ENCODE measurements around the gene UCMA.
A peak's percentile ranks its signal among the peaks of the same experiment; 100 is the strongest.

Gene UCMA

DNA sequence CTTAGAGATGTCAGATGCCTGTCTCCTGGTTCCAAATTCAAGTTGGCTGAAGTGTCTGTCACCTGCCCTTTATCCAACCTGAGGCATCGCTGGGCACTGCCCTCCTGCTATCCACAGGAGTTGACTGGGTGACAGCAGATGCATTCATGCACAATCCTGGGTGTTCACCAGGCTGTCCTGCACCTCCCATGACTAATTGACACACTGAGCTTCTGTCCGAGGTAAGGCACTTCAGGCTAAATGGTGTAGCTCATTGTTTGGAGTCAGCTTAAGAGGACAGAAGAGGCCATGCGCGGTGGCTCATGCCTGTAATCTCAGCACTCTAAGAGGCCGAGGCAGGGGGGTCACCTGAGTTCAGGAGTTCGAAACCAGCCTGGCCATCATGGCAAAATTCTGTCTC lies 2.4 kb downstream of the UCMA start:
- no peak for DNase-seq

DNA sequence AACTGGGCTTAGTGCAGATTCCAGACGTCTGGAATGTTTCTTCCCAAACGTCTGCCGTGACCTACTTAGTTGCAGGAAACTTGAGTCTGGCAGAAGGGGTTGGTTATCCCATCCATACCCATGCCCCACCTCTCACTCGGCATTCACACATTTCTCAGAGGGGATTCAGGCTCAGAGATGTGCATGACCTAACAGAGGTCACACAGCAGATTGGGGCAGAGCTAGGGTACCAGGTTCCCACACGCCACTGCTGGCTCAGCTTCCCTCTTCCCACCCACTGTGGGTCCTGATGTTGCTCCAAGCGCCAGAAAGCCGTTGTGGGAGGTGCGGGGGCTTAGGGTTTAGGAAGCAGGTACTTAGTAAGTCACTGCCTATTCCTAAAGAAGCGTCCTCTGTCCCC lies 3.0 kb downstream of the UCMA start:
- DNase-seq, result no peak

DNA sequence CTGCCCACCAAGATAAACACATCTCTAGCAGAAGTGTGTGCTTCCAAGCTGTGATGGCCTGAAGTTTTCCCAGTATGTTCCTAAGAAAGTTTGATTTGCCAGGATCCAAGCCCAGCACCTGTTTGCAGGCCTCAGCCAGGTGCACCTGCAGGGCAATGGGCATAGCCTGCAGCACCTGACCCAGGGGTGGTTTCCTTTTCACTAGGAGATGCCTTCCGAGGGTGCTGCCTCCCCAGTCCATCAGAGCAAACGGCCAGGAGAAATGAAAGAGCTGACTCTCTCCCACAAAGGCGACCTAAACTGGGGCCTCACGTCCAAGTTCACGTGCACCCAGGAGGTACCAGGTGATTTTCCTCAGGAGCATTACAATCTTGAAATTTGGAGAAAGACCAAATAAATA lies 7.1 kb downstream of the UCMA start:
- no peak for DNase-seq

DNA sequence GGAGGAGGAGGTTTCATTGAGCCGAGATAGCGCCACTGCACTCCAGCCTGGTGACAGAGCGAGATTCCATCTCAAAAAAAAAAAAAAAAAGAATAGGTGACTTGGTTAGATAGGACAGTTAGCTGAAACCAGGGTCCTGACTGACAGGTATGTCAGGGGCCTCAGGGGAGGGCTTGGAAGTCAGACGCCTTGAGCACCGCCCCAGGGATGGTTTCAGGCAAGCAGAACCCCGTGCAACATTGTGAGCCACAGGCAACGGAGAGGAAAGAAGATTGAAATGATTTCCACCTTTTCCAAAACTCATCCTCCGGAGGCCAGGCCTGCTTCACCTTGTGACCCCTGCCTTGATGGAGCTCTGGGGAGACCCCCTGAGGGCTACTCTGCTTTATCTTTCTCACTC lies 8.6 kb downstream of the UCMA start:
- no peak for DNase-seq

DNA sequence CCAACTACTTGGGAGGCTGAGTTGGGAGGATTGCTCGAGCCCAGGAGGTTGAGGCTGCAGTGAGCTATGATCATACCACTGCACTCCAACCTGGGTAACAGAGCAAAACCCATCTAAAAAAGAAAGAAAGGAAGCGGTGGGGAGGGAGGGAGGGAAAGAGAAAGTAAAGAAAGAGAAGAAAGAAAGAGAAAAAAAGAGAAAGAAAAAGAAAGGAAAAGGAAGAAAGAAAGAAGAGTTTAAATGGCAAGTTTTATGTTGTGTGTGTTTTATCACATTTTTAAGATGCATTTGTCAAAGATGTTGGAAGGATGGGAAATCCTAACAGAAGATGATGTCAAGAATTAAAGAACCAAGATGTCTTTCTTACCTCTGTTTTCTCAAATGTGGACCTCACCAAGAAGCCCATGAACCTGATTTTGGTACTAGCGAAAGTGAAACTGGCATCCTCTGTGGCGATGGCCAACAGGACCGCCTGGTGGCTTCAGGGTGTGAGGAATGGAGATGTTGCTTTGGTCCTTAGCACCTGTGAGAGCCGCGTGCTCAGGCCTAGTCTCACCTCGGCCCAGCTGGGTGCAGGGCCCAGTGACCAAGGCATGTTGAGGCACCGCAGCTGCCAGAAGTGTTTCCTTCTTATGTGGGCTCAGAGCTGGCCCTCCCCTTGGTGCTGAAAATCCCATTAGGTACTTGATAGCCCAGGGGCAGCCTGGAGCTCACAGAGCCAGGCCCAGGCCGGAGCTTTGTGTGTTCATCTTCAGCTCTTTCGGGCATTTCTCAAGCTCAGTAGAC lies 9.8 kb downstream of the UCMA start:
- DNase-seq, result no peak

DNA sequence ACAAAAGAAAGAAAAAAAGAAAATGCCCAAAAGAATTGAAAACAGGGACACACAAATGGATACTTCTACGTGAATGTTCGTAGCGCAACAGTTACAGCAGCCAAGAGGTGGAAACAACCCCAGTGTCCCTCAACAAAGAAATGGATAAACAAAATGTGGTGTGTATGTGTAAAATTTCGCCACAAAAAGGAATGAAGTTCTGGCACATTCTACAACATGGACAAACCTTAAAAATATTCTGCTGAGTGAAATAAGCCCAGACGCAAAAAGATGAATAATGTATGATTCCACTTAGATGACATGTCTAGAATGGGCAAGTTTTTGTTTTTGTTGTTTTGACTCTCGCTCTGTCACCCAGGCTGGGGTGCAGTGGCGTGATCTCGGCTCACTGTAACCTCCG lies 10.9 kb downstream of the UCMA start:
- DNase-seq, result no peak

DNA sequence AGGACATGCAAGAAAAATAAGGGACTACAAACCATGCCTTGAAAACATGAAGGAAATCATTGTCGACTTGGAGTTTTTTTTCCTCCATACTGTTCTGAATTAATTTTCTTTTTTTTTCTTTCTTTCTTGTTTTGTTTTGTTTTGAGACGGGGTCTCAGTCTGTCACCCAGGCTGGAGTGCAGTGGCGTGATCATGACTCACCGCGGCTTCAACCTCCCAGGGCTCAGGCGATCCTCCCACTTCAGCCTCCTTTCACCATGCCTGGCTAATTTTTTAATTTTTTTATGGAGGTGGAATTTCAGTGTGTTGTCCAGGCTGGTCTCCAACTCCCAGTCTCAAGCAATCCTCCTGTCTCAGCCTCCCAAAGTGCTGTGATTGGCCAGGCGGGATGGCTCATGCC lies 11.6 kb downstream of the UCMA start:
- no peak for DNase-seq

DNA sequence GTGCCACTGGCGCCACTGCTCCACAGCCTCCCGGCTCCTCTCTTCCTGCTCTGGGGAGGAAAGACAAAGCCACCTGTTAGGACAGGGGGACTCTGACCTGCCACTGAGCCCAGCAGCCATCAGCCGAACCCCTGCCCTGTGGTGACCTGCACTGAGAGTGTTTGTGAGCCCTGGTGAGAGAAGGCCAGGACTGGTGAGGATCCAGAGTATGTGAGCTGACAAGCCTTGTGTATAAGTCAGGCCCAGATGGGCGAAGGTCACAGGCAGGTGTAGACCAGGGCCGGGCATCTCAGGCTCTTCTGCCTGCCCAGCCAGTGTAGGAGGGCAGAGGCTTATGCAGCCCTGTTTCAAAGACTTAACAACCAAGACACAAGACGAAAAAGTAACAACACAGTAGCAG lies 12.0 kb downstream of the UCMA start:
- no peak for DNase-seq

DNA sequence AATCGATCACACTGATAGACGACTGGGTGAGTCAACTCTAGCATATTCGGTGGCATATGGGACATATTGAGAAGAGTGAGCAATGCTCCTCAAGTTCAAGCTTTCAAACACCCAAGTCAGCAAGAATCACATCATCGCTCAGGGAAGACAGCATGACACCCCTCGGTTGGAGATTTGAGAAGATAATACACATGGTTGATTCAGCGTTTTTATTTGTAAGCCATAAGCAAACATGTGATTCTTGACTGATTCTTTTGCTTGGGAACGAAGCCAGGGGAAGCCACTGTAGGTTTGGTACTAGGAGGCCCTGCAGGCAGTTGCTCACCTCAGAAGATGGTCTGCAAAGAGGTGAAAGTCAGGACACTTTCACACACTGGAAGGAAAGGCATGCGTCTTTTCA lies 12.6 kb downstream of the UCMA start:
- DNase-seq, result no peak

DNA sequence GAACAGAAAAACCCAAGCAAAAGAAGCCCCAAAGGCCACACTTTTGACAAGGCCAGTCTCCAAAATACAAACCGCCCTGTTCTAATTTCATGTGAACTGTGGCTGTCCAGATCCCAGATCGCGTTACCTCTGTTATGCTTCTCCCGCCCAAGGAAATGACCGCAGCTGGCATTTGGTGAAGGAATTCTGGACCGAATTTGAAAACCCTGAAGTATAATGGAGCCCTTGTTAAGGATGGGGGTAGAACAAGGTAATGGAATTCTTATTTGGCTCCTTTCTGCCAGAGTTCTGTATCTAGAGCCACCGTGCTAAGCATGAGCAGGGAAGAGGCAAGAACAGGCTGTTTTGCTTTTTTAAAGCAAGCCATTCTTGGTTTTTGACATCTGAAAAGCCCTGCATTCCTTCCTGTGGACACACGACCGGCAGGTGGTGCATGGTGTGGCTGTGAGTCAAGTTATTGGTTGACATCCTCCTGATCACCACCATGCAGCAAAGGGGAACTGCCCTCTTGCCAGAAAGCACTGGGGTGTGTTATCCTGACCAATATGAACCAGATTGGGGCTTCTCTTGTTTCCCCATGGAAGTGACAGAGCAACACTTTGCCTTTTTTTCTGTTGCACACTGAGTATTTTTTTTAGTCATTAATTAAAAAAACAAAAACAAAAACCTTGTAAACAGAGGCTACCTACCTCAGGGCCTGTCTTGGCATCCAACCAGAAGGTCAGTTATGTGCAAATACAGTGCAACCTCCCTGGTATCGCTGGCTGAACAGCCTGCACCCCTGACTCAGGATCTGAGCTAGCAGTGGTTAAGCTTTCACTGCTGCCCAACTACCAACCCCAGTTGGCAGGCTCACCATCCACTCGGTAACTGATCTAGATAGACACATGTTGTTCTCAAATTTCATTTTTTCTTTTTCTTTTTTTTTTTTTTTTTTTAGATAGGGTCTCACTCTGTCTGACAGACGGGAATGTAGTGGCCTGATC lies 14.2 kb downstream of the UCMA start:
- DNase-seq, result peak; percentile 4 to 19

DNA sequence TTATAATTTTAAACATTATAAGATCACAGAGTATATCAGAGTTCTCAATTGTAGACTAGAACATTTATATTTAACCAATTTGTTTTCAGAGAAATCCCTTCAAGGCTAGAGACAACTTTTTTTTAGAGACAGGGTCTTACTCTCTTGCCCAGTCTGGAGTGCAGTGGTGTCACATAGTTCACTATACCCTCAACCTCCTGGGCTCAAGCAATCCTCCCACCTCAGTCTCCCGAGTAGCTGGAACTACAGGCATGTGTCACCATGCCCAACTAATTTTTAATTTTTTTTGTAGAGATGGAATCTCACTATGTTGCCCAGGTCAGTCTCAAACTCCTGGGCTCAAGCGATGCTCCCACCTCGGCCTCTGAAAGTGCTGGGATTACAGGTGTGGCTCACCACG lies 15.3 kb downstream of the UCMA start:
- no peak for DNase-seq

DNA sequence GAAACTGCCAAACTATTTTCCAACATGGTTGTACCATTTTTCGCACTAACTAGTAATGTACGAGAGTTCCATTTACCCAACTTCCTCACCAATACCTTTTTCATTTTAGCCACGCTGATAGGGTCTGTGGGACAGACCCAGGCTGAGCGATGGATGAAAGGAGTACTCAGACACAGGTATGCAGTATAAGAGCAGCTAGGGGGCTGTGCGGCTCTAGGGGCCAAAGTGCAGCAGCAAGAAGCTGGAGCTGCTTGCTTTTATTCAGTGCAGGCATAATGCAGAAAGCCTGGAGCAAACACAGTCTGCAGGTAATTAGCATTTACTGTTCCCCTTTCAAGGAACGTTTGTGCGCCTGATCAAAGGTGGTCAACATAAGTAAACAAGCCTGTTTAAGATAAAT lies 21.0 kb downstream of the UCMA start:
- no peak for DNase-seq

DNA sequence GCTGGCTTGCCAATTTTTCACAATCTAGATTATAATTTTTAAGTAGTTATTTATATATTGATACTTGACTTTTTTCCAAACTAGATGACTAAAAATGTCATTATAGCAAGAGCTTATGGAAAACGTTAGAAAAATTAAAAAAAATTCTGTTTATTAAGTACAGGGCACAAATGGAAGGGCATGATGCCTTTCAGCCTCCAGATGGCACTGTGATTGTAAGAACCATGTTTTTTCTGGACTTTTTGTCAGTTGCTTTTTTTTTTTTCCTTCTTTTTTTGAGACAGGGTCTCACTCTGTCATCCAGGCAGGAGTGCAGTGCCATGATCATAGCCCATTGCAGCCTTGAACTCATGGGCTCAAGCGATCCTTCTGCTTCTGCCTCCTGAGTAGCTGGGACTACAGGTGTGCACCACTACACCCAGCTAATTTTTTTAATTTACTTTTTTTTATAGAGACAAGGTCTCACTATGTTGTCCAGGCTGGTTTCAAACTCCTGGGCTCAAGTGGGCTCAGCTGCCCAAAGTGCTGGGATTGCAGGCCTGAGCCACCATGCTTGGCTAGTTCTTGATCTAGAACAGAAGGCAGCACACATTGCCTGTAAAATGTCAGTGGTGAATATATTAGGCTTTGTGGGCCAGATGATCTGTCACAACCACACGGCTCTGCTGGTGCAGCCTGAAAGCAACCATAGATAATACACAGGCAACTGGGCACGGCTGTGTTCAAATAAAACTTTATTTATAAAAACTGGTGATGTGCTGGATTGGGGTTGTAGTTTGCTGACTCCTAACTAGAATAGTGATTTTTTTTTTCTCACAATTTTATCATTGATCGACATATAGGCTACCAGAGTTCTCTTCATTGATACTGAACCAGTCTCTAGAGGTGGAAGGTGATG lies 27.4 kb downstream of the UCMA start:
- DNase-seq, result peak; percentile 30 to 57

DNA sequence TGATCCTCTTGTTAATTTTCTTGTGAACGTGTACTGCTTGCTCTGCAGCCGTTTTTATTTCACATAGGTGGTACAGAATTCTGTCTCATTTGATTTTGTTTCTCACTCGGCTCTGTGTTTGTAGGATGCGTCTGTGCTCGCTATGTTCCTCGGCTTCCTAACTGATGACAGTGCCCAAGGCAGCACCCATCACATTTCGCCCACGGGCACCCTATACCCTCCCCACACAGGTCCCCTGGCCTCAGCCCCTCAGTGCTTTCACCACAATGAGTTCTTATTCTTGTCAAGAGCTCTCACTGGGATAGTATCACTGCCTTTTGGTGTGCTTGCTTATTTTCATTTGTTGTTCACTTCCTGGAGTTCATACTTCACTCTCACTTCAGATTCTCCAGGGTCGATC lies 28.1 kb downstream of the UCMA start:
- no peak for DNase-seq

DNA sequence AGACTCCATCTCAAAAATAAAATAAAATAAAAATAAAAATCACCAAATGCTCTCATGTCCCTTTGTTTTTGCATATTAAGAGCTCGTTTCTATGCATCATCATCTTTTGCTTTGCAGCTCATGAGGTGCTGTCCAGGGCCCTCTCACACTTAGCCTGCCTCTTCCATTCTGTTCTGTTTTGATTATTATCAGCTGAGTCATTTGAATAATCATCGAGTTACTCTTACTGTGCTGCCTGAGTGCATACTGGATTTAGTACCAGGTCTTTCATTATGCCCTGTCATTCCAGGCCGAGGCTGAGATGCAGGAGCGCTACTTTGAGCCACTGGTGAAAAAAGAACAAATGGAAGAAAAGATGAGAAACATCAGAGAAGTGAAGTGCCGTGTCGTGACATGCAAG lies 33.0 kb downstream of the UCMA start:
- DNase-seq, result no peak

DNA sequence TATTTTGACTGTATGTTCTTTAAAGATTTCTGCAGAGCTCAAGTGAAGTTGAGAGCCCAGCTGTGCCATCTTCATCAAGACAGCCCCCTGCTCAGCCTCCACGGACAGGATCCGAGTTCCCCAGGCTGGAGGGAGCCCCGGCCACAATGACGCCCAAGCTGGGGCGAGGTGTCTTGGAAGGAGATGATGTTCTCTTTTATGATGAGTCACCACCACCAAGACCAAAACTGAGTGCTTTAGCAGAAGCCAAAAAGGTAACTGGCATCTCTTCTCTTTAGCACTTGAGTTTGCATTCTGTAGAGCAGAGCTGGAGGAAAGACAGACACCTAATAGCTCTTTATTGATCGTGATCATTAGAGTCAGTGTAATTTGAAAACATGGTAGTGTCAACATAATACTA lies 39.2 kb downstream of the UCMA start:
- no peak for DNase-seq

DNA sequence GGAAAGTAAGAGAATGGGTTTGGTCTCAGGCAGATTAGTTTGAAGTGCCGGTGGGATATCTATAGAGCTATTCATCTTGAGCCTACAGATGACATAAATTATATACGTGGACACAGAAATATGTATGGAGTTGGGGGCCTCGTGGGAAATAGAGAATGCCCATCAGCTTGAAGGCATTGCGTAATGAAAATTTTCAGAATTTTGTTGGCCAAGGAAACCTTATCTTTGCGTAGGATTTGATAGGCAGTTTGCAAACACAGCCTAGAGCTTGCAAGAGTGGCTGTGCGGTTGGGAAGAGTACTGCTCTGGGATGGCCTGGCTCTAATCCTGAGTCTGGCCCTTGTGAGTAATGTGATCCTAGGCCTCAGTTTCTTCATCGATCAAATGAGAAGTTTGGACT lies 40.5 kb downstream of the UCMA start:
- no peak for DNase-seq

DNA sequence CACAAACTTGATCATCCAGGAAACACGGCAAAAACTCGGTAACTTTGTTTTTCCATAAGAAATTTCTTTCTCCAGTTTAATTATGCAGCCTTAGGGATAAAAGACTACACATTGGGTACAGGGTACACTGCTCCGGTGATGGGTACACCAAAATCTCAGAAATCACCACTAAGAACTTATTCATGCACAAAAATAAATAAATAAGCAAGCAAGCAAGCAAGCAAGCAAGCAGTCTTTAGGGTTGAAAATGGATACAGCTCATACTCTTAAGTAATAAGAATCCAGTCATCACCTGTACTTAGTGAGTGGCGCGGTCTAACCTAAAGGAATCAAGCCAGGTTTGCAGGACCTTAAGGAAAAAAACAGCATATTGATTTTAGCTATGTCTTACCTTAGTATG lies 42.8 kb downstream of the UCMA start:
- DNase-seq, result no peak

DNA sequence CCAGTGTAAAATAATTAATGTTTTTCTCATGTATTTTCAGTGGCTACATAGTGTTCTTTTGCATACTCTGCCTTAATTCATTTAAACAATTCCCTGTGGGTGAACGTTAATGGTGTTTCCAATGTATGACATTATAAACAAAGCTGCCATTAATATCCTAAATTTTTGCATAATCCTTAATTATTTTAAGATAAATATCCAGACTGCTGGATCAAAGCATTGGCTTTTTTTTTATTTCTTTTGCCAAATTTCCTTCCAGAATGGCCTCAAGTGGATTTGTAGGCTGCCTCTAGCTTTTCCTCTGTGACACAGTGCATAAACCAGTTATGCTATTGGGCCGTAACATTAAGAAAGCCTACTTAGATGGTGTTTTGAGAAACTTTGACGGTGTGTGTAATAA lies 43.4 kb downstream of the UCMA start:
- no peak for DNase-seq

DNA sequence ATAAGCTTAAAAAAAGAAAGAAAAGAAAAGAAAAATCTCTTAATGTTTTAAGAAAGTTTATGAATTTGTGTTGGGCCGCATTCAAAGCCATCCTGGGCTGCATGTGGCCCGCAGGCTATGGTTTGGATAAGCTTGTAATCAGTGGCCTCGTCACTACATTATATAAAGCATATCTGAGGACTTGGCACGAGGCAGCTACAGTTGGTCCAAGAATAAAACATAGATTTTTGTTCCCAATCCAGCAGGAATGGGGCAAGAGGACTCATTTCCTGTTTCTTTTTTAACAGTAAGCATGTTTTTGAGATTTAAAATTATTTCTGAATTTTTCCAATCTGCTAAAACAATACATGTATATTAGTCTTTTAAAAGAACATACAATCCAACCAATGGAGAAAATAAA lies 44.2 kb downstream of the UCMA start:
- DNase-seq, result no peak

DNA sequence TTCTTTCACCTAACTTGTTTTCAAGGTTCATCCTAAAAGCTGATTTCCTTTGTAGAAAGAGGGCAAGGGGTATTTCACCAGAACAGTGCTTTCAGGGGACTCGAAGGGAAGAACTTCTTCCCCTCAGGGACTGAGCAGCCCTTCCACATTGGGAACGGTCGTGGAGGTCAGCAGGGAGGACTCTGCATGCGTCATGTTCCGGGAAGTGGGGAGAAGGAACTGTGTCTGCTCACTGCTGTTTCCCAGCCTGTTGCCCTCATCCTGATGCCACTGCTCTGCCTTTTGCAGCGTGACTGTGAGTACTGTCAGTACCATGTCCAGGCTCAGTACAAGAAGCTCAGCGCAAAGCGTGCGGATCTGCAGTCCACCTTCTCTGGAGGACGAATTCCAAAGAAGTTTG lies 45.6 kb downstream of the UCMA start:
- DNase-seq, result no peak

DNA sequence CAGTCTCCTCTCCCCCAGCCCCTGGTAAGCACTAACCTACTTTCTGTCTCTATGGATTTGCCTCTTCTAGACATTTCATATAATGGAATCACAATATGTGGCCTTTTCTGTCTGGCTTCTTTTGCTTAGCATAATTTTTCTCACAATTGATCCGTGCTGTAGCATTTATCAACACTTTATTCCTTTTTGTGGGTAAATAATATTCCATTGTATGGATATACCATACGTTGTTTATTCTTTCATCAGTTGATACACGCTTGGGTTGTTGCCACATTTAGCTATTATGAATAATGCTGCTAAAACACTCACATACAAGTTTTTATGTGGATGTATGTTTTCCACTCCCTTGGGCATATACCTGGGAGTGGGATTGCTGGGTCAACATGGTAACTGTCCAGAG lies 47.0 kb downstream of the UCMA start:
- DNase-seq, result no peak
